Fibroblast of pulmonary artery (primary cell): Measurements from ENCODE around the gene PDGFB.

ENCODE experiments used
- DNase-seq: peaks from one replicate; pipeline ENCODE4 v3.0.0-alpha.2; 2010; ENCODE audit warnings: low read depth
- H3K4me3 ChIP-seq: replicated peaks from 2 replicates; pipeline ENCODE4 v1.5.1; 2011; ENCODE audit warnings: low read depth, mild to moderate bottlenecking, control low read depth, low read length, moderate library complexity
- TF ChIP-seq, protein P1 (sequence below): IDR thresholded peaks from 2 replicates; pipeline ENCODE4 v1.5.1; 2011; ENCODE audit warnings: mild to moderate bottlenecking, control low read depth, low read length, inconsistent platforms; ENCODE audit errors: missing control alignments

Gene PDGFB

DNA sequence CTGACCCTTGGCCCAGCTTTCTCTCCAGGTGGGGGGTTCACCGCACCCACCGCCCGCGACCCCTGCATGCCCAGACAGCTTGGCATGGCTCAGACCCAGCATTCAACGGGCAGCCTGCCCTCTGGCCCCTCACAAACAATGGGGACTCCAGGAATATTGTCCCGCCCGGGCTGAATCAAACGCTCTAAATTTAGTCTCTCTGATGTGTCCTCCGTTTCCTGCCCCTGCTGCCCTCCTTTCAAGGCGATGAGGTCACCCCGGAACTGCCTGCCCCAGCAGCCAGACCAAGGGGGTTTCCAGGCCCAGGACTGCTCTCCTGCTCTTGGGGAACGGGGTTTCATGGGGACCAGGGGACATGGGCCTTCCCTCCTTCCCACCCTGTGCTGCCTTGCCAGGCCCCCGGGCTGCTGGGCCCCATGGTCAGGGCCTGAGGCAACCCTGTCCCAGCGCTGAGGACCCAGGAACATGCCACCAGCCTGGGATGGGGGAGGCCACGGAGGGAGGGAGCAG lies 10.1 kb upstream of the PDGFB start:
- TF ChIP-seq, protein P1, sequence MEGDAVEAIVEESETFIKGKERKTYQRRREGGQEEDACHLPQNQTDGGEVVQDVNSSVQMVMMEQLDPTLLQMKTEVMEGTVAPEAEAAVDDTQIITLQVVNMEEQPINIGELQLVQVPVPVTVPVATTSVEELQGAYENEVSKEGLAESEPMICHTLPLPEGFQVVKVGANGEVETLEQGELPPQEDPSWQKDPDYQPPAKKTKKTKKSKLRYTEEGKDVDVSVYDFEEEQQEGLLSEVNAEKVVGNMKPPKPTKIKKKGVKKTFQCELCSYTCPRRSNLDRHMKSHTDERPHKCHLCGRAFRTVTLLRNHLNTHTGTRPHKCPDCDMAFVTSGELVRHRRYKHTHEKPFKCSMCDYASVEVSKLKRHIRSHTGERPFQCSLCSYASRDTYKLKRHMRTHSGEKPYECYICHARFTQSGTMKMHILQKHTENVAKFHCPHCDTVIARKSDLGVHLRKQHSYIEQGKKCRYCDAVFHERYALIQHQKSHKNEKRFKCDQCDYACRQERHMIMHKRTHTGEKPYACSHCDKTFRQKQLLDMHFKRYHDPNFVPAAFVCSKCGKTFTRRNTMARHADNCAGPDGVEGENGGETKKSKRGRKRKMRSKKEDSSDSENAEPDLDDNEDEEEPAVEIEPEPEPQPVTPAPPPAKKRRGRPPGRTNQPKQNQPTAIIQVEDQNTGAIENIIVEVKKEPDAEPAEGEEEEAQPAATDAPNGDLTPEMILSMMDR, result no peak
- DNase-seq, result peak; percentile 41
- H3K4me3 ChIP-seq, result no peak overlapping the region

DNA sequence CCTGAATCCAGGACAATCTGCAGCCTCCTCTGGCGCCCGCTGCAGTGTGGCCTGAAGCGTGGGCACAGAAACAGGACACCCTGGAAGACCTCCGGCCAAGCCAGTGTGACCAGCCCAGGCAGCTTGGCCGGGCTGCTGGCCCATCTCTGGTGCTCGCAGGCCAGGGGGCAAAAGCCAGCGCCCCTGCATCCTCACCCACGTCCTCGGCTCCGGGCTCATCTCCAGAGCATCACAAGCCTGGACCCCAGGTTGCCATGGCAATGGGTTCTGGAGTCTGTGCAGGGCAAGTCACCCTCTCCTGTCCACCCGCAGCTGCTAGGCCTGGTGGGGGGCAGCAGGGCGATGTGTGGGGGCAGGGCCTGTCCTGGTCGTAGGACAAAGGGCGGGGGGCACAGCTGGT lies 9.3 kb upstream of the PDGFB start:
- no peak for DNase-seq
- H3K4me3 ChIP-seq, result no peak overlapping the region
- TF ChIP-seq, protein P1, result no peak

DNA sequence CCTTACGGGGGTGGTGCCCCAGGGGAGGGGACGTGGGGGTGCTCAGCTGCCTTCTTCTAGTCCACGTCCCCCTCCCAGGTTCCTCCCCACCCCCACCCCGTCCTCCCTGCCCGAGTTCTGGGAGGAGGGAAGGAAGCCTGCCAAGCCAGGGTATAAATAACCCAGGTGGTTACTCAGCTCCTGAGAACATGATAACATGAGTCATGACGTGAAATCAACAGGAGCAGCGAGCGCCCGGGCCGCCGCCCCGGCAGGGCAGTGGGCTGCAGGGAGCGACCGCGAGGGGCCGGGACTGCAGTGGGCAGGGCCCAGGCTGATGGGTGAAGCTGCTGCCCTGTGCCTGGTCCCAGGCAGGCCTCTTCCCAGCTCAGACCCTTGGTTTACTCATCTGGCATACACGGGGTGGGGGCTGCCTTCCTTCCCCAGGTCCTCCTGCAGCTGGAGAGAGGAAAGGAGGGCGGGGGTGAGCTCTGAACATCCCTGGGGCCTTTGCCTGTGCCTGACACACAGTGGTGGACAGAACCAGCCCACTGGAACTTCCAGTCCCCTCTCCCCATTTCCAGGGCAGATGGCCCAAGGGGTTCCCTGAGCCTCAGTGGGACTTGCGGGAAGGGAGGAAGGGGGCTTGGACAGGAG lies 8.8 kb upstream of the PDGFB start:
- peak; percentile 72 for DNase-seq
- H3K4me3 ChIP-seq, result no peak overlapping the region
- TF ChIP-seq, protein P1, result no peak

DNA sequence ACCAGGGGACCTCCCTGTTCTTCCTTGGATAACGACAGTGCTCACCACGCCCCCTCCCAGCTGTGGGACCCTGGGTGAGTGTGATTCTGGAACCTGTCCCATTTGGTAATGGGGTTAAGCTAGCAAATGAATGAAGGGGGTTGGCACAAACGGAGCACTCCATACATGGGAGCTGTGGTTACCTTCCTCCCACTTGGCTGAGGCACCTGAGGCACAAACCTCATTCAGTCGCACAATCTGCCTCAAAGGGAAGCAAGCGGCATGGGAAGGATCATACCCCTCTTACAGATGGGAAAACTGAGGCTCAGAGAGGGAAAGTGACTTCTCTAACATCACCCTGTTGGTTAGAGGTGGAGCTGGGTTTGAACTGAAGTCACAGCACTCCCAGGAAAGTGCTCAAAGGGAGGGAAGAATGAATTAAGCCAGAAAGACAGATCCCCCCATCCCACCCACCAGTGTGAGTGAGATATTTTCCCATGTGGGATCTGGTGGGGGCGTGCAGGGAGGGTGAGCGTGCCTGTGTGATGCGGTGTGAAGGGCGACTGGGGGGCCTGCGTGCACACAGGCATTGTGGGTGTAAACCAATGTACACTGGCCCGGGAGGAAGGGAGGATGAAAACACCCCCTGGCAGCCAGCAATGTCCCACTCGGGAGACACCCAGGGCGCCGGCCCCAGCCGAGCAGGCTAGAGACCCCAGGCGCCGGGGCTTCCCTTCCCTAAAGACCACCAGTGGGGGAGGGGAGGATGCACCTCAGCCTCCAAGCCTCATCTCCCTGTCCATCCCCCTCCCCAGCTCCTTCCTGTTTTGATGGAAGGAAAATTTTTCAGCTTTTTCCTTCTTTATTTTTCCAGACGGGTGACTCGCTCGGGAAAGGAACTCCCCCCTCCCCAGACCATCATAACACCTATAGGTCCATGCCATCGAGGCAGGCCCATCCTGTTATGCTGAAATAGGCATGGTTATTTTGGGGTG lies 8.0 kb upstream of the PDGFB start:
- no peak overlapping the region for H3K4me3 ChIP-seq
- TF ChIP-seq, protein P1, result no peak
- DNase-seq, result no peak

DNA sequence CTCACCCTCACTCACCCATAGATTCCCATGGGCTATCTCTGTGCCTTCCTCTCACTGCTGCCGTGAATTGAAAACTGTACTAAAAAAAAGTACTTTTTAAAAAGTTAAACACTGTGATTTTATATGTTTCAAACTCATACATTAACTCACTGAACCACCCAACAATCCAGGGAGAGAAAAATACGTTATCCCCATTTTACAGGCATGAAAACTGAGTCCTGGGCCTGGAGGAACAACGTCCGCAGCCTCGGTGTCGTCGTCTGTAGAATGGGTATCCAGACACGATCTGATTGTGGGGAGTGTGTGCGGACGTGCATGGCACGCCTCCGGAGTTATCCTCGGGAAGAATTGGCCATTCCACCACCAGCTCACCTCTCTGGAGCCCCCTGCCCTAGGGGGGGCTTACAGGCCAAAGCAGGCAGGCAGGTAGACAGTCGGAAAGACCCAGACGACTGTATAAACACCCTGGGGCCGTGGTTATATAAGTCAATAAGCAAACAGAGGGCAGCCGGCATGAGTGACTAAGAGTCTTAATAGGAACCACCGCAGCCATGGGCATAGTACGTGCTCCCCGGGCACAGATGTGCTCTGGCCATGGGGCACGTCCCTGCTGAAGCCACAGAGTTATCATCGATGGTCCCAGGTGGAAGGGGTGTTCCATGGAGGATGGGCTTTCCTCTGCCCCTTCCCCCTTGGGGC lies 7.1 kb upstream of the PDGFB start:
- no peak overlapping the region for H3K4me3 ChIP-seq
- DNase-seq, result no peak
- TF ChIP-seq, protein P1, result no peak

DNA sequence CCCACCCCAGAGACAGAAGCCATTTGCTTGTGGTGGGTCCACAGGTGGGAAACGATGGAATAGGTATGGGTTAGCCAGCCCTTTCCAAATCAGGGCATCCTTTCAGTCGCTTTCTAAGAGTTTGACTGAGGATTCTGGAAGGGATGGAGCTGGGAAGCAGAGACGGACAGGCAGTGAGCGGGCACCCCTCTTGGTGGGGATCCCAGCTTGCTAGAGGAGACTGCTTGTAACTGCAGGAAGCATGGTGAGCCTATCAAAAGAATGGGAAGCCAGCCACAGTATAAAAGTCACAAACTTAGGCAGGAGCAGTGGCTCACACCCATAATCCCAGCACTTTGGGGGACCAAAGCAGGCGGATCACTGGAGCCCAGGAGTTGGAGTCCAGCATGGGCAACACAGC lies 6.1 kb upstream of the PDGFB start:
- TF ChIP-seq, protein P1, result no peak
- no peak overlapping the region for H3K4me3 ChIP-seq
- no peak for DNase-seq
